HG03354 (cell line): ENCODE results near the gene HIF3A.
"Not testable (repeated sequence)": the region's sequence is repeated elsewhere in the genome, so short reads cannot be mapped to it uniquely, and the experiment has no call there.

Source experiments
- ATAC-seq: cut with Tn5 transposase; IDR thresholded peaks from one replicate; pipeline ENCODE4 v1.9.1; 2021; ENCODE audit warnings: mild to moderate bottlenecking; ENCODE audit not compliant: unreplicated experiment, poor library complexity, severe bottlenecking

HIF3A gene

DNA sequence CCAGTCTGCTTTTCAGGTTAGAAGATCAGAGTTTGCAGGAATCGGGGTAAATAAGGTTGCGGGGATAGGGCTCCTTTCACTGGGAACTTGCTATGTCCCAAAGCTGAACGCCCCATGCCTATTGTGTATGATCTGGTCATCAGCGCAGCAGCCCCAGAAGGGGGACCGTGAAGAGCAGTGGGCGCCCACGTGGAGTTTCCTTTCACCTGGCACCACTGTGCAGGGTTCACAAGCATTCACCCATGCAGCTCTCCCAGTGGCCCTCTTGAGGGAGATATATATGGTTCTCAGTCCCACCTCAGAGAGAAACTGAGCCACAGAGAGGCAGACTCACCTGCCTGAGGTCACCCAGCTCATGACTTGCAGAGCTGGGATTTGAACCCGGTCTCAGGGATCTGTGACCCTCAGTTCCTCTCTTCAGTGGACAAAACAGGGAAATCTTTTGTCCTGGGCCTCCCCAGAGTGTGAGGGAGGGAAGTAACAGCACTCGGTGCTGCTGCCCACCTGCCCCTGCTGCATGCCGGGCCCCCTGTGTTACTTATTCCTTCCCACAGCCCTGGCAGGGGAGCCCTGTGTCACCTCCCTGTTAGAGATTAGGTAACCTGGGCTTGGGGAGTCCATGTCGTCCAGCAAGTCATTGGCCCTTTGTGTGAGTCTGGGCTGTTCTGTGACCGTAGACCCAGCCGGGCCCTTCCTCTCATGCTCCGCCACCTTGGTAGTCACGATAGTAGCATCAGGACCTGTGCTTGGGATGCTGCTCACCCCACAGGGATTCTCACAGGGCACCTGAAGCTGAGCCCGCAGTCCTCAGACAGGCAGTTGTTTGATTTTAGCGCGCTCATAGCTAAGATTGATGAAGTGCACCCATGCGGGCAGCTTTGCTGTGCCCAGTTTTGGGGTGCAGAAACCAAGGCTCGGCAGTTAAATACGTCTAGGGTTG lies 78.0 kb downstream of the HIF3A start:
- no peak for ATAC-seq

DNA sequence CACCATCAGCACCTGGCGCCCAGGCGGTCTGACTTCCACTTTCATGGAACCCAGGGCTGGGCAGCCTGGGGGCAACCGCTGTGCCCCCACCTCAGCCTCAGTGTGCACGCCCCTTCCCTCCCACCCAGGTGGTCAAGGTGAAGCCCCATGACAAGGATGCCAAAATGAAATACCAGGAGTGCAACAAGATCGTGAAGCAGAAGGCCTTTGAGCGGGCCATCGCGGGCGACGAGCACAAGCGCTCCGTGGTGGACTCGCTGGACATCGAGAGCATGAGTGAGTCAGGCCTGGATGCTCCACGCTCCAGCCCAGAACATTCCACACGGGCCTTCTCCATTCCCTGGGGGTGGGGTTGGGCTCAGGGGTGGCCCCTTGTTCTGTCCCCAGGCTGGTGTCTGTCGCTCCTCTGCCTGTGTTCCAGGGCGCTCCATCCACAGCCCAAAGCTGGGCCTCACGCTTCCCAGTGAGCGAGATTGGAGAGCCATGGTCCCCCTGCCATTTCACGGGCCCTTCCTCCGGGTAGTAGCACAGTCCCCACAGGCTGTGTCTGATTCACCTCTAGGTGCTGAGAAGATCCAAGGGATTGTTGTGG lies 78.7 kb downstream of the HIF3A start:
- not testable (repeated sequence) for ATAC-seq

DNA sequence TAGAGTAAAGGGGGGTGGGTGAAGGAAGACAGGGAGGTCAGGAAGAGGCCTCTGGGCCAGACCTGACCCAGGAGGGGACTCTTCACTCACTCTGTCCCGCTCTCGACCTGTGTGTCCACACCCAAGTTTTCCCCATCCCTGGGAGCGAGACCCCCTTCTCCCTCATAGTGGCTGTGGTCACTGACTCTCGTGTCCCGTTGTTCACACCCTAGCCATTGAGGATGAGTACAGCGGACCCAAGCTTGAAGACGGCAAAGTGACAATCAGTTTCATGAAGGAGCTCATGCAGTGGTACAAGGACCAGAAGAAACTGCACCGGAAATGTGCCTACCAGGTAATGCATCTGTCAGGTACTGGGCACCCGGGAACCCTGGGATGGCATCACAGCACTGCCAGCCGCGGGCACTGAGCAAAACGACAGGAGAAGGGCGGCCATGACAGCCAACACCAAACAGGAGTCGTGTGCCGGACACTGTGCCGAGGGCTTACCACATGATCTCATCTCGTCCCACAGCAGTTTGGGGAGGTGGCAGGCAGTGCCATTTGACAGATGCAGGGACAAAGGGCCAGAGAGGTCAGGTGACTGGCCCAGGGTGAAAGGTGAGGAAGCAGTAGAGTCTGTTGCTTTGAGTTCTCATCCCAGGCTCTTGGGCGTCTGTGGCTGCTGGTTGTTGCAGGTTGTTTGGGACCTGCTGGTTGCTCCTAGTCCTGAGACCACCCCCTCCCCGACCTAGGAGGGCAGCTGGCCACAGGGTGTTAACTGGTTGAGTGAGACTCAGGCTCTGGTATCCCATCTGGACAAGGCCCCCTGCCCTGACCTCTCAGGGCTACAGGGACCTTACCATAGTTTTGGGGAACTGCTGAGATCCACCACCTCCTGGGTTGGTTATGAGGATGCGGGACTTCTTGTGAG lies 79.7 kb downstream of the HIF3A start:
- no peak for ATAC-seq

DNA sequence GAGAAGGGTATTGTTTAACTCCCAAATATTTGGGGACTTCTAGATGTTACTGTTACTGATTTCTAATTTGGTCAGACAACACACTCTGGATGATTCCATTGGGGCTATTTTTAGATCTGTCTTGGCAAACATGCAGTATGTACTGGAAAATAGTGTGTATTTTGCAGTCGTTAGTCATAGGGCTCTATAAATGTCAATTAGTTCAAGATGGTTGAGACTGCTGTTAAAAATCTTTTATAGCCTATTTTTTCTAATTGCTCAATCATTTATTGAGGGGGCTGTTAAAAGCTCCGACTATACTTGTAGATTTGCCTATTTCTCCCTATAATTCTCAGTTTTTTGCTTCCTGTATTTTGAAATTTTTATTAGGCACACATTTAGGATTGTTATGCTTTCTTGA lies 81.4 kb downstream of the HIF3A start:
- ATAC-seq = no peak

DNA sequence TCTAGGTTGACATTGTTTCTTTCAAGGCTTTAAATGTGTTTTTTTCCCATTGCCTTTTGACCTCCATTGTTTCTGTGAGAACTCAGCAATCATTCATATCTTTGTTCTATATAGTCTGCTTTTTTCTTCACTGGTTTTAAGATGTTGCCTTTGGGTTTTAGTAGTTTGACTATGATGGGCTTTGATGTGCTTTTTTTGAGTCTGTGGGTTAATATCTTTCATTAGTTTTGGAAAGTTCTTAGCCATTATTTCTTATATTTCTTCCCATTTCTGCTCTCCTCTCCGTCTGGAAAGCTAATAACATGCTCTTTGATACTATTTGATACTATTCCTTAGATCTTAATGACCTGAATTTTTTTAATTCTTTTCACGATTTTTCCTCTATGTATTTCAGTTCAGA lies 83.8 kb downstream of the HIF3A start:
- ATAC-seq = no peak

DNA sequence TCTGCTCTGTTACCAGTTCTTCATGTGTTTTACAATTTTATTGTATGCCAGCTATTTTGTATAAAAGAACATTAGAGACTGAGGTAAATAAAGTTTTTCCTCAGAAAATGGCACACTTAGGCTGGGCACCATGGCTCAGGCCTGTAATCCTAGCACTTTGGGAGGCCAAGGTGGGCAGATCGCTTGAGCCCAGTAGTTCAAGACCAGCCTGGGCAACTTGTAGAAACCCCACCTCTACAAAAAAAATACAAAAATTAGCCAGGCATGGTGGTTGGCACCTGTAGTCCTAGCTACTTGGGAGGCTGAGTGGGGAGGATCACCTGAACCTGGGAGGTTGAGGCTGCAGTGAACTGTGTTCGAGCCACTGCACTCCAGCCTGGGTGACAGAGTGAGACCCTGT lies 84.5 kb downstream of the HIF3A start:
- no peak for ATAC-seq

- no peak for ATAC-seq
Measured at GRCh38 chr19:46381756-46382345, 85.0 kb downstream of the HIF3A start.

DNA sequence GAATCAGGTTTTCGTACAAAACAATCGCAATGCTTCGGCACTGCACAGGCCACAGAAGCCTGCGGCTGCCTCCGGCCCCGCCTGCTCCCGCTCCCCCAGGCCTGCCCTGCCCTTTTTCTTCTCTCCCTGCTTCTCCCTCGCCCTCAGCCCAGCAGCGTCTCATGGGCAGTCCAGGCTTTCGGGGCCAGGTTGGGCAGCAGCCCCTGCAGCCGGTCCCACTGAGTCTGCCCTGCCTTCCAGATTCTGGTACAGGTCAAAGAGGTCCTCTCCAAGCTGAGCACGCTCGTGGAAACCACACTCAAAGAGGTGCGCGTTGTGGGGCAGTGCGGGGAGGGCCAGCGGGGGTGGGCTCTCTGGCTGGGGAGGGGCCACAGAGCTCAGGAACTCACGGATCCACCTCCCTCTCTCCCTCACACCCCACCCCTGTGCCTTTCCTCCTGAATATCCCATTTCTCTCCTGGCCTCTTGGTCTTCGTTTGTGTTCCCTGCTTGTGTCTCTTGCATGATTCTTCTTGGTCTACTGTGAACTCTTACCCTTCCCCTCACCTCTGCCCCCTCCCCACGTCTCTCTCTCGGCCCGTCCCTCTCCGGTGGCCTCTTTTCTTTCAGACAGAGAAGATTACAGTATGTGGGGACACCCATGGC lies 86.5 kb downstream of the HIF3A start:
- ATAC-seq = no peak

GRCh38 chr19:46383846-46384245 lies 87.0 kb downstream of the HIF3A start:
- ATAC-seq = no peak

GRCh38 chr19:46384396-46384795 lies 87.6 kb downstream of the HIF3A start:
- ATAC-seq = no peak

DNA sequence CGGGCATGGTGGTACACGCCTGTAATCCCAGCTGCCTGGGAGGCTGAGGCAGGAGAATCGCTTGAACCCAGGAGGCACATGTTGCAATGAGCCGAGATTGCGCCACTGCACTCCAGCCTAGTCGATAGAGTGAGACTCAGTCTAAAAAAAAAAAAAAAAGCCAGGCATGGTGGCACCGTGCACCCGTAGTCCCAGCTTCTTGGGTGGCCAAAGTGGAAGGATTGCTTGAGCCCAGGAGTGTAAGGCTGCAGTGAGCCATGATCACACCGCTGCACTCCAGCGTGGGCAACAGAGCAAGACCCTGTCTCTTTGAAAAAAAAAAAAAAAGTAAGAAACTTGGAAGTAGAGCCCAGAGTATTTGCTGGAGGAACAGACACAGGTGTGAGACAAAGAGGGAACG lies 88.8 kb downstream of the HIF3A start:
- no peak for ATAC-seq

DNA sequence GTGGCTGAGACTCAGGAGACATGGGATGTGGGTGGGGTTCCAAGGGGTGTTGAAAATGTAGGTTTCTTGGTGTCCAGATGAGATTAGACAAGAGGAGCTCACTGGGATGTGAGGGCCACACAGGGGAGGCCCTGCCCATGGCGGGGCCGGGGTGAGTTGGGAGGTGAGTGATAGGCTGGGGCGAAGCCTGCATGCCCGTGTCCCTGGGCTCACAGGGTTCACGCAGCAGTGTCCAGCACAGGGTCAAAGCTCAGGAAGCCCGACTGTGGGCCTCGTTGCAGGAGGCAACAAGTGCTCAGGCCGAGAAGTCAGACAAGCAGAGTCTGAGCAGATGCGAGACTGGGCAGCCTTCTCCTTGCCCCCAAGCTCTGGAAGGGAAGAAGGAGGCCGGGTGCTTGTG lies 89.3 kb downstream of the HIF3A start:
- no peak for ATAC-seq

DNA sequence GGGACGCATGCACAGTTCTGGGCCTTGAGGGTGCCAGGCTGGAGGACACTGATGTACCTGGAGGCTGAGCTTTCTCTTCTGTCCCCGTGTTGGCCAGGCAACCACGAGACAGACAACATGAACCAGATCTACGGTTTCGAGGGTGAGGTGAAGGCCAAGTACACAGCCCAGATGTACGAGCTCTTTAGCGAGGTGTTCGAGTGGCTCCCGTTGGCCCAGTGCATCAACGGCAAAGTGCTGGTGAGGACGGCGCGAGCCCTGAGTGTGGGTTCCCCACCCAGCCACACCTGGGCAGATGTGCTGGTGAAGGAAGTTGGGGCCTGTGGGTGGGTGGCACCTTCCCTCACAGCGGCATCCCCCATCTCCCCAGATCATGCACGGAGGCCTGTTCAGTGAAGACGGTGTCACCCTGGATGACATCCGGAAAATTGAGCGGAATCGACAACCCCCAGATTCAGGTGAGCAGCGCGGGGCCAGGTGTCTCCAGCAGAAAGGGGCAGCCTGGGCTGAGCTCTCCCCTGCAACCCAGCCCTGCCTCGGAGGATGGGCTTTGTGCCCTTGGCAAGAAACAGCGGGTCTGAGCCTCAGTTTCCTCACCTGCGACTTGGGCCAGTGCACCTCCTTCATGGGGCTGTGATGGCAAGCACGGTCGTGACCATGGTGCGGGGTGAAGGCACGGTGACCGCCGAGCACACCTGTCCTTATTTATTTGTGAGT lies 90.3 kb downstream of the HIF3A start:
- ATAC-seq = no peak

DNA sequence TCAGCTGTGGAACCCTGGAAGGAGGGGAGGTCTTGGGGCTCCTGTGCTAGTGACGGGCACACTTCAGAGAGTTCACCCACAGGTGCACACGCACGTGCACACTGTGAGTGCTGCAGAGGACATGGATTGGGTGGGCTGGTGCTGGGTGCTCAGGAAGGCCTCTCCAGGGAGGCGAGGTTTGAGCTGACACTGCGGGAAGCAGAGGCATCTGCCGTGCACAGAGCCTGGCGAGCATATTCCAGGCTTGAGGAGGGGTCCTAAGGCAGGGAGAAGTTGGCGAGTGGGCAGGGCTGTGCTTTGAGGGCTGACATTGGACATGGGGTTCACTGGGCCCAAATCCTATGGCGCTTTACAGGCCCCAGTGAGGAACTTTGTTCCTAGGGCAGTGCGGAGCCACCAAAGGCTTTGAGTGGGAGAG lies 90.9 kb downstream of the HIF3A start:
- no peak for ATAC-seq

DNA sequence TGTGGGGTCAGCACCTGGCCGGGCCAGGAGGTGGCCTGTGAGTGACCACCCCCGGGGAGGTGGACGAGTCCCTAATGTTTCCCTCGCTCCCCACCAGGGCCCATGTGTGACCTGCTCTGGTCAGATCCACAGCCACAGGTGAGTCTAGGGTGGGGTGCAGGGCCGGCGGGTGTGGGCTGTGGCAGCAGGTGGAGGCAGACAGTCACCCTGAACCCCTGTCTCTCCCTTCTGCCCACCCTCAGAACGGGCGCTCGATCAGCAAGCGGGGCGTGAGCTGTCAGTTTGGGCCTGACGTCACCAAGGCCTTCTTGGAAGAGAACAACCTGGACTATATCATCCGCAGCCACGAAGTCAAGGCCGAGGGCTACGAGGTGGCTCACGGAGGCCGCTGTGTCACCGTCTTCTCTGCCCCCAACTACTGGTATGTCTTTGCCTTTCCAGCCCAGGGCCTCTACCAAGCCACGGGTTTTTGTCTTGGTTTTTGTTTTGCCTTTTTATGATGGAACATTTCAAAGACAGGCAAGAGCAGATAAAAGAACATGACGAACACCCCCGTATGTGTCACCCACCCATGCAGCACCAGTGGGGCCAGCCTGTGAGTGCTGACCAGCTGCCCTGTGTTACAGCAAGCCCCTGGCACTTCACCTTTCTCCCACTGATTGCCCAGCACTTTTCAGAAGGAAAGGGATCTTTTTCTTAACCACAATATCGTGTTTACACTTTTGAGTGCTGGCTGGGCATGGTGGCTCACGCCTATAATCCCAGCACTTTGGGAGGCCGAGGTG lies 91.7 kb downstream of the HIF3A start:
- ATAC-seq = no peak

GRCh38 chr19:46390121-46390858 lies 93.4 kb downstream of the HIF3A start:
- no peak for ATAC-seq

DNA sequence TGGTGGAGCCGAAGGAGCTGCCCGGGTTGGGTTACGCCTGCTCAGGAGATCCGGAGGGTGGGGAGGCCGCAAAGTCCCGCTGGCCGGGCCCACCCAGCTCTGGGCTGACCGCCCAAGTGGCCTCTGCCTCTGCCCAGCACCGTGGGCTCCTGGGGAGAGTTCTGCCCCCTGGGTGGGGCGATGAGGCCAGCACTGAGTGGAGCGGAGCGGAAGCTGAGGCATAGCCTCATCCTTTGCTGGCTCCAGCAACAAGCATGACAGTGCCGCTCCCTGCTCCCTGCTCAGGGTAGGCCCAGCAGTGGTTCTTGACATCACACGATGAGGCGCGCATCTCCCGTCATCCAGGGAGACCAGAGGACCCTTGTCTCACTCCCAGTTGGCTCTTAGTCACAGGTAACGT lies 94.0 kb downstream of the HIF3A start:
- ATAC-seq = no peak
